Inflammatory macrophage treated with lipopolysaccharide for 1 hour (primary cell): Measurements from ENCODE around the gene RABGGTA.
"Not testable (repeated sequence)": the region's sequence is repeated elsewhere in the genome, so short reads cannot be mapped to it uniquely, and the experiment has no call there.

ENCODE experiments used
- DNase-seq, 2 donors: peaks; one replicate each; pipeline ENCODE4 v3.0.0-alpha.2; 2020 to 2022

Gene RABGGTA

DNA sequence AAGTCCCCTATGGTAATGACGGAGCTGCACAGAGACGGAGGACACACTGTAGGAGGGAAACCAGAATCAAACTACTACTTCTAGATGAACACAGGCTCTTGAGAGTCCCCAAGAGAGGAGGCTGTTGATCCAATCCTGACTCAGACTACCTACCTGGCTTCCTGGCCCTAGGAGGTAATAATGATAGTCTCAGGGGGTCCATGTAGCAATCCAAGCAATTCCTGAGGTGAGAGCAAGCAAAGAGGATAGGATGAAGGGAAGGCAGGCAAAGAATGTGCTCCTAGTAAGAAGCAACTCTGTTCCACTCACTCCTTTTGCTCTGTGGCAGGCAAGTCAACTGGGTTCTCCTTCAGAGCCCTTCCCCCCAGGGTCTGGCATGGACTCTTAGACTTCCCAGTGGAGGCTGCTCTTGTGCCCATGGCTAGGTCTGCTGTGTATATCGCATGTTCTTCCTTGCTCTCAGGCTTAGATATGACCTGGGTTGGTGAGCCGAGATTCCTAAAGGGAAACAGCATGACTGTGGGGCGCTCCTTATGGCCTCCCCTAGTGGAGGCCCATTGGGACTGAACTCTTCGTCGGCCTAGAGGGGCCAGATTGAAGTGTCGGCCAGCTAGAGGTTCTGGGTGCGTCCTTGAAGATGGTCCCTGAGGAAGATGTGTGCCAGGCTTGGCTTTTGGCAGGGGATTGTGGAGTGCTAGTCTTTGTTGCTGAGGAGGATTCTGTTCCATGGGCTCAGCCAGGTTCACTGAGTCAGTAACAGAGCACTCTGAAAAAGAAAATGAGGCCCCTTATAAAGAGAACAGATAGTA is 31.1 kb downstream of the RABGGTA start:
- no peak for DNase-seq

DNA sequence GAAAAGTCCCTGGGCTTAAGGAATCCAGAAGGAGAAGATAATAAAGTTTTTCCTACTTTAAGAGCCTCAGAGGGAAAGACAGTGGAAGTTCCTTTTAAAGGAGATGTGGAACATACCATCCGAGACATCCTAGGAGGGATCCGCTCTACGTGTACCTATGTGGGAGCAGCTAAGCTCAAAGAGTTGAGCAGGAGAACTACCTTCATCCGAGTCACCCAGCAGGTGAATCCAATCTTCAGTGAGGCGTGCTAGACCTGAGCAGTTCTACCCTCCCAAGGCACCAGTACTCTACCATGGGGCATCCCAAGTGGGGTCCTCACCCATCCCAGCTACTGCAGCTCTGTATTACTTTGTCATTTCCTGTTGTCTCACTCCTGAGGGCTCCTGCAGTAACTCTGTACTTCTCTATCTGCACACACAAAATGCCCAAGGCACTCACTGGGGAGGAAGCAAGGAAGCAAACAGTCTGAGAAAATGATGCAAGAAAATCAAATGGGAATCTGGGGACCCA is 32.8 kb downstream of the RABGGTA start:
- DNase-seq = no peak

DNA sequence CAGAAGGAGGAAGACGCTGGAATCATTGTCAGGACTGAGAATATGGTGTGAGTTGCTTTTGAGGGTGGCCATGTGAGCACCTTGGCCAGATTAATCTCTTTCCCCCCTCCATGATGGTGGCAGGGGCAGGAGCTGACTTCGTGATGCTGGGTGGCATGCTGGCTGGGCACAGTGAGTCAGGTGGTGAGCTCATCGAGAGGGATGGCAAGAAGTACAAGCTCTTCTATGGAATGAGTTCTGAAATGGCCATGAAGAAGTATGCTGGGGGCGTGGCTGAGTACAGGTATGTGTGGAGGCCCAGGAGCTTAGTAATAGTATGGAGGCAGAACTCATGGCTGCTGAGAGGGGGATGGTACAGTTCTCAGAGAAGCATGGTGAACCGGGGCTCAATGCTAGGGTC is 33.3 kb downstream of the RABGGTA start:
- no peak for DNase-seq

DNA sequence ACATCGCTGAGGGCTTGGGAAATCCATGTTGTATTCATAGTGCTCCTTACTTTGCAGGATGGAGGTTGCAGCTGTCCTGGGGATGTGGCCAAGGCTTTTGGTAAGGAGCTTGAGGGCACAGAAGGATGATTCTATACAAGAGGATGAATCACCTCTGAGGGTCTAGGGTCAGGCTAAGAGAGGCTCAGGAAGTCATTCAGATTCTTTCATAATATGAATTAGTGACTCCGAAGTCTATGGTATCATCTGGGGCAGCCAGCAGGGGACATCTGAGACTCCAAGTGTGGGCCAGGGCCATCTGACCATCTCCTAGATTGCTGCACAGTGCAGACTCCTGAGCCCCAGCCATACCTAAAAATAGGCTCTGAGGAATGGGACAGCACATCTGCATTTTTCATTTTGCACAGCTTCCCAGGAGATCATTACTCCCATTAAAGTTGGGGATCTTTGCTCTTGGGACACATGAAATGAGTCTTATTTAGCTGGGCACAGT is 33.9 kb downstream of the RABGGTA start:
- no peak for DNase-seq

DNA sequence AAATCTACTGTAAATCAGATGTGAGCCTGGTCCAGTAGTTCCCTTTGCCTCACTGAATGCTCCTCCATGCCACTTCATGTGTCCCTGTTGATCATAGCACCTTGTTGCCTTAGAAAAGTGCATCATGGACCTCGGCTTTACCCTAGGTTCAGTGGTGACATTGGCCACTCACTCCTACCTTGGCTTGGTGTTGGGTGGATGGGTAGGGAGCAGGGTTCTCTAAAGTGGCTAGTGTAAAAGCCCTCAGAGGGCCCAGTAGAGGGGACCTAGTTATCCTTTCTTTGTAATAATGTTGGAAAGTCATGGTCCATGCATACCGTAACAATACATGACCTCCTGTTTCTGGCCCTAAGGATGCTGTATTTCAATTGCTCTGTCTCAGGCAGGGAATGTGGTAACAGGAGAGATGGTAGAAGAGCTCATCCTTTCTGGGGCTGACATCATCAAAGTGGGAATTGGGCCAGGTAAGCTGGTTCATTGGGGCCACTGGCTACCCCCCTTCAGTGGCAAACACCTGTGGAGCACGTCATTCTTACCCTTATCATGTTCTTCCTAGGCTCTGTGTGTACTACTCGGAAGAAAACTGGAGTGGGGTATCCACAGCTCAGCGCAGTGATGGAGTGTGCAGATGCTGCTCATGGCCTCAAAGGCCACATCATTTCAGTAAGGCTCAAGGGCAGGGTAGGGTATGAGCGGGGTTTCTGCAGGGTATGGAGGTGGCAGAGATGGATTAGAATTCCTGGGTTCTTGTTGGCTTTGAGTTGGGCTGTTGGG is 34.5 kb downstream of the RABGGTA start:
- DNase-seq = no peak

DNA sequence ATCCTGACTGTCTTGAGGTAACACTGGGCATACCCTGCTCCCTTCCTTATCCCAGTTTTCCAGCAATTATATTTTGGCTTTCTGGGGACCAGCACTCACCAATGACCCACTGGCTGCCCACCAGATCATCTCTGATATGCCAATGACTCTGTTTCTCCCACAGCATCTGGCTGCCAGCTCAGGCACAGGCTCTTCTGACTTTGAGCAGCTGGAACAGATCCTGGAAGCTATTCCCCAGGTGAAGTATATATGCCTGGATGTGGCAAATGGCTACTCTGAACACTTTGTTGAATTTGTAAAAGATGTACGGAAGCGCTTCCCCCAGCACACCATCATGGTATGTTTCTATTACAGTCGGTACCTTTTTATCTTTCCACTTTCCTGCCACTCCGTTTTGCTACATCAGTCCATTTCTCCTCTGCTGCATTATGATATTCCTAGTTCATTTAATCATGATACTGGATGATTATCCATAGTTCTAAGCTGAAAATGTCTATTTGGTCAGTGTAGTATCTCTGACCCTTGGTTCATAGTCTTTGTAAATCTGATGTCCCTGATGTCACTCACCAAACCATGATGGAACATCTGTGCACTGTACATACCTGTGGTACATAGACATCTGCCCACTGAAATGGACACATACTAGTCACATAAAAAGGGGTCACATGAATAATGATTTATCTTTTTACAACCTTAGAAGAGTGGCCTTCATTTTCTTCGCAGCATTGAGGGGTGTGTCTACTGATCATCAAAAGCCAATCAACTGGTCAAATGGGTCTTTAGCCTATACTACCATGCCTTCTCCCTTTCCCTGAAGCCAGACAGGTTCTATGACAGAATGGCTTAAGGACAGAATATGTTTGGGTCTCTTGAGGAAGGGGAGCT is 35.4 kb downstream of the RABGGTA start:
- DNase-seq = no peak

DNA sequence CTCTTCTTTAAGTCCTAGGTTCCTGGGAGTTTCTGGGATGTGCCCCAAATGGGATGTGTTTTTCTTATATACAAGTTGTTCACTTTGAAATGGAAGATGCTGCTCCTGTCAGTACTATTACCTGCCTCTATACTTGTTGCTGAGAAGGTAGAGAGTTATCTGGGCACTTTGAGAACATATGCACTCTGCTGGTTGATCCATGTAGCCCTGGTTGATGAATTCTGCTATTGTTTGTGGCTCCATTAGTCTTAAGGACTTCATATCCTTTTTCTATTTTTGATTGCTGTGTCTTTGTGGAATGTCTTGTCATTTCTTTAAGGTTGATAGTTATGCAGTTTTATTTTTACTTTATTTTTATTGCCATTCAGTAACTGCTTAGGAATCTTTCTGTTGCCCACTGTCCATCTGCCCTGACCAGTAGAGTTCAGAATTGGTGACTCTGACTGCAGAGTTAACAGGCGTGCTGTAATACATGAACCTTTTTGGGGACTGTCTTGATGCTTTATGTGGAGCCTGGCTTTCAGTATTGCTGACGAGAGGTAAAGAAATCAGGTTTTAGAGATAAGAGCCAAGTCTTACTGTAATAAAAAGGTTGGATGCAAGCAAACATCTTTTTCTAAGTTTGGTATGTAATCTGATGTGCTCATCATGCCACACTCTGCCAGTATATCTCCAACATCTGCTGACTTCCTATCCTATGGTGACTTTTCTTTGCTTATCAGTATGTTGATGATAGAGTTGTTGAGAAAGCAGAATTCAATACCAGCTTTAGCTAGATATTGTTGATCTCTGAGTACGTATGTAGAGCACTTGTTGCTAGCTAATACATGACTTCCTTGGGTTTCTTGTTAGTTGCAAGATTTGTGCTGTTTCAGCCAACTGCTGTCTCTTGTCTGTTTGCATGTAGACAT is 37.0 kb downstream of the RABGGTA start:
- no peak for DNase-seq

DNA sequence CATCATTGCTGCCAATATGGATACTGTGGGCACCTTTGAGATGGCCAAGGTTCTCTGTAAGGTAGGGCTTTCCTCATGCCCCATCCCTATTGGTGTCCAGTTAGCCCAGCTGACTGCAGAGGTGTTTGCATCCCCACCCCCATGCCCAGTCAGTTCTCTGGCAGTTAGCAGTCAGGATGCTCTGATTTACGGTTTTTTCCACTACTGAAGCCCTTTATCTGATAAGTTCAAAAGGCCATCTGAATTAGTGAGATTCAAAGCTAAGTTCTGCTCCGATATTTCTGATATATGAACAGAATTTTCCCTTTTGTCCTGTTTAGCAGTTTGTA is 37.9 kb downstream of the RABGGTA start:
- DNase-seq = no peak

DNA sequence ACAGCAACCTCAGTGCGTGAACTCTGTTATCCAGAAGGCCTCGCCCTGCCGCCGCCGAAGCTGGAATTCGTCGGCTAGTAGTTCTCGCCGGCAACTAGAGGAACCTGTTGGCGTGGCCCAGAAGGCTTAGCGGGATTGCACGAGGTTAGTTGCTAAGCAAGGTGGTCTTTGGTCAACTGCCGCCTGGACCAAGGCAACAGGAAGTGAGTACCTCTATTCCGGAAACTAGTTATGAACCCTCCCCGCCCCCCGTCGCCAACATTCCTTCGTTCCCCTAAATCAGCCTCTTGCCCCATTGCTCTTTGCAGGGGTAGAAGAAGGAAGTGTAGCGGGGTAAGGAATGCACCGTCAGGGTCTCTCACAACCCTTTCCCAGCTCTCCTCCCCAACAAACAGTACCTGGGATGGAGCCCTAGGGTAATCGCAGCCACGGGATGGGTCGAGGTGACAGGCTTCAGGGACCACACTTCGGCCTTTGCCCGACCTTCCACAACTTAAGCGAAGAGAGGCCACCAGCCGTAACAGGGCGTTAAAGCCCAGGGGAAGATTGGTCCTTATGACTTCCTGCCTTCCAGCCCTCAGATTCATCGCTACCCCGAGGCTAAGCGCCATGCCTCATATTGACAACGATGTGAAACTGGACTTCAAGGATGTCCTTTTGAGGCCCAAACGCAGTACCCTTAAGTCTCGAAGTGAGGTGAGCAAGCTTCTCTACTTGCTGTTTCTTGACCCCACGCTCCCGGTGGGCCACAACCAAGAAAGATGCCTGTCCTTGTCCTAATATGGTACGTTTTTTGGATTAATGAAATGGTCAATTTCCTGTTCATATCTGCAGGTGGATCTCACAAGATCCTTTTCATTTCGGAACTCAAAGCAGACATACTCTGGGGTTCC is 38.5 kb downstream of the RABGGTA start, which contains the start of gene GMPR2:
Gene GMPR2 (plus strand): TSS at position 285 of the 893 bp plus-strand sequence. CDS start 325 bp downstream, at position 610.
- DNase-seq = no peak

DNA sequence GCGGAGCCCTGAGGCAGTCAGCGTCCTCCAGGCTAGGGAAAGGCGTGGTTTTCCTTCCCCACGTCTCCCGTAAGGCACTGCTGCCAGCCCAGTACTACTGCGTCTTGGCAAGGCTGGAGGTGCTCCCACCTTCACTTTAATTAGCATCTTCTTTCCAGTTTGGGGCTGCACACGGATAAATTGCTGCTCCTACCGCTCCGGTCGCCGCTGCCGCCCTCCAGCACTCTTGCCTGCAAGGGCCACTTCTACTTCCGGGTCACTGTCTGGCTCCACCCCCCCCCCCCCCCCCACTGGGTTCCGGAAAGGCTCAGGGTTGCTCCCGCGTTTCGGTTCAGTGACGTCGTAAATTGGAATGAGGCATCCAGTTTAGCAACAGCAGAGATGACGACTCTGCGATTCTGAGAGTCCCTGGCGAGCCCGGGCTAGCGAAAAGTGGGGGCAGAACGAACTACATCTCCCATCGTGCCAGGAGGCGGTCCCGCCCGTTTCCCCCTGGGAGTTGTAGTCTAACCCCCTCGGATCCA is 39.2 kb downstream of the RABGGTA start, which contains the start of gene NEDD8:
Gene NEDD8 (minus strand): TSS at position 247 of the 524 bp plus-strand sequence. CDS start 100 bp downstream, at position 147.
- peak; percentile 98 to 99 for DNase-seq

DNA sequence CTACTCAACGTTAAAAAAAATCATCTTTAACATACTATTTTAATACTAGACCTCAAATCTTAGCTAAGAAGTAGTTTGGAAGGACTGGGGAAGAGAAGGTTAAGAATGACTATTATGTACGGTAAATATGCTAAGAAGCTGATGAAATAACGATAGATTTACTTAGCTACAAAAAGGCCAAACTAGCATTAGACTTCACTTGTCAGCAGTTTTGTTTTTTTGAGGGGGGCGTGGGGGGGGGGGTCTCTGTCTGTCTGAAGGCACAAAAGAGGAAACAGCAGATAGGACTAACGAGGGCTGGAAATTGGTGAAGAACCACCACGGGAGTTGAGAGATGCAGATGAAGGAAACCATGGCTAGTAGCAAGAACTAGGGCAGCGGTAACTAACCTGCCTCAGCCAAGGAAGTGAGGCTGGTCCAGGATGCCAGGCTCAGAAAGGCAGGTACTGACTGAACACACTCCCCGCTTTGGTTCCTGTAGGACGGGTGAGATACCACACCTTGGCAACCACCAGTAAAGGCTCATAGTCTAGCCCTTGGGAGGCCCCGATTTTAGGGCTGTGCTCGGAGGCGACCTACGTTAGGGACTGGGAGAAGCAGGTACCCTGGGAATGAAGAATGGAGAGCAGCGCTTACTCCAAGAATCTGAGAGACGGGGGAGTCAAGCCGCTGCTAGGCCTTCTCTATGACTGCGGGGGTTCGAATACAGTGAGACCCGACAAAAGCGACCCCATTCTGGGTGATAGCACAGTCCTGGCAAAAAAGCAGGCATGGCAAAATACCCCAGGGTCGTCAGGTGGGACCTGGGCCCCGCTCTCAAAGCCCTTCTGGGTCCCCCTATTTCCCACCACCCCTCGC is 39.9 kb downstream of the RABGGTA start:
- DNase-seq = no peak

DNA sequence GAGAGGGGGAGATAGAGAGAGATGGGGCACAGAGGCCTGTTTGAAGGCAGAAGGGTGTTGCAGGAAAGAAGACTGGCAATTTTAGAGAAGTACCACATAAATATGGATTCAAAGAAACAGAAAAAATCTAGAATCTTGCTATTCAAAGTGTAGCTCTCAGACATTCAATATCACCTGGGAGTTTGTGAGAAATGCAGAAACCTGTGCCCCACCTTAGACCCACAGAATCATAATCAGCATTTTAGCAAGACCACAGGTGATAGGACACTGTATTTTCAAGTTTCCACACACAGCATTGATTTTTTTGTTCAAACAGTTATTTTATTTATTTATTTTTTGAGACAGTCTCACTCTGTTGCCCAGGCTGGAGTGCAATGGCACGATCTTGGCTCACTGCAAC is 42.5 kb downstream of the RABGGTA start:
- DNase-seq = no peak

DNA sequence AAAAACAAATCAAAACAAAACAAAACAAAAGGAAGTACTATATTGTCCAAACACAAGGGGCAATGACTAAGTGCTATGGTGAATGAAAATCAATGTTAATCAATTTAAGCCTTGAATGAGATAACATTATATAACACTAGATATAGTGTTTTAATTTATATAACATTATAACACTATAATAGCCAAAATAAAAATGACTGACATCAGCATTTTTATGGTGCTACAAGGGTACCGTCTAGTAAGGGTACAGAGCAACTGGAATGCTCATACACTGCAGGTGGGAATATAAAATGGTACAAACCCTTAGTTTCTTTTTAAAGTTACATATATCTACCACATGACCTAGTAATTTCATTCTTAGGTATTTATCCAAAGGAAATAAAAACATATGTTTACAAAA is 44.9 kb downstream of the RABGGTA start:
- DNase-seq = no peak

DNA sequence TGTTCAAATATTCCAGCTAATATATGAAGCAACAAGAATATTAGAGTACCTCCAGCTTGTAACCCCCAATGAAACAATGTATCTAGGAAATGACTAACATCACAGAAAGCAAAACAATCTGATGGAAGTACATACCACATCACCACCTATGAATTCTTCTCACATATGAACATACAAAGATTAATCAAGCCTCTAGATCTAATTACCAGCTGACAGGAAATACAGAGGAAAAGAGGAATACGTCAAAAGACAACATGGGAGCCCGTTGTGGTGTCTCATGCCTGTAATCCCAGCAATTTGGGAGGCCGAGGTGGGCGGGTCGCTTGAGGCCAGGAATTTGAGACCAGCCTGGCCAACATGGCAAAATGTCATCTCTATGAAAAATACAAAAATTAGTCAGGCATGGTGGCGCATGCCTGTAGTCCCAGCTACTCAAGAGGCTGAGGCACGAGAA is 46.8 kb downstream of the RABGGTA start:
- DNase-seq = no peak

DNA sequence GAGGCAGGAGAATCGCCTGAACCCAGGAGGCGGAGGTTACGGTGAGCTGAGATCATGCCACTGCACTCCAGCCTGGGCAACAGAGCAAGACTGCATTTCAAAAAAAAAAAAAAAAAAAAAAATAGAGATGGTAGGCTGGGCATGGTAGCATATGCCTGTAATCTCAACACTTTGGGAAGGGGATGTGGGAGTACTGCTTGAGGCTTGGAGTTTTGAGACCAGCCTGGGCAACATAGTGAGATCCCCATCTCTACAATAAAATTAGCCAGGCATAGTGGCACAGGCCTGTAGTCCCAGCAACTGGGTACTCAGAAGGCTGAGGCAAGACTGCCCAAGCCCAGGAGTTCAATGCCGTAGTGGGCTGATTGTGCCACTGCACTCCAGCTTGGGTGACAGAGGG is 48.4 kb downstream of the RABGGTA start:
- not testable (repeated sequence) for DNase-seq

DNA sequence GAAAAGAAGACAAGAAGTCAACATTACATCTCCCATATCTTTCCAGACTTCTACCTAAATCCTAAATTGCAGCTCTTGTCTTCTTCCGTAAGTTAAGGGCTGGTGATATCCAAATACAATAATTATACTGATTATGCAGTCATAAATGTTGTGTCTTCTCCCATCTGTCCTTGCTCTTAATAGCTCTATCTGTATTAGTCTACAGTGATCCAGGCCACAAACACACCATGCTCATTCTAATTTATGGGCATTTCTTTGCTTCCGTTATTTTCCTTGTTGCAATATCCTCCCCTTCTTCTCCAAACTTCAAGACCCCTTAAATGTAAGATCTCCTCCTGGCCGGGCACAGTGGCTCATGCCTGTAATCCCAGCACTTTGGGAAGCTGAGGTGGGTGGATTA is 51.9 kb downstream of the RABGGTA start:
- no peak for DNase-seq

DNA sequence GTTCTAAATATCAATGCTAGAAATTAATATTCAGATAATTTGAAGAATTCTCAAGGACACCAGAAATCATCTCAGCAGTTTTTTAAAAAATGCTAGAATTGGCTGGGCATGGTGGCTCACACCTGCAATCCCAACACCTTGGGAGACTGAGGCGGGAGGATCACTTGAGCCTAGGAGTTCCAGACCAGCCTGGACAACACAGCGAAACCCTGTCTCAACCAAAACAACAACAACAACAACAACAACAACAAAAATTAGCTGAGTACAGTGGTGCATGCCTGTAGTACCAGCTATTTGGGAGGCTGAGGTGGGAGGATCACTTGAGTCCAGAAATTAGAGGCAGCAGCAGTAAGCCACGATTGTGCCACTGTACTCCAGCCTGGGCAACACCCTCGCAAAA is 52.3 kb downstream of the RABGGTA start:
- DNase-seq = no peak

DNA sequence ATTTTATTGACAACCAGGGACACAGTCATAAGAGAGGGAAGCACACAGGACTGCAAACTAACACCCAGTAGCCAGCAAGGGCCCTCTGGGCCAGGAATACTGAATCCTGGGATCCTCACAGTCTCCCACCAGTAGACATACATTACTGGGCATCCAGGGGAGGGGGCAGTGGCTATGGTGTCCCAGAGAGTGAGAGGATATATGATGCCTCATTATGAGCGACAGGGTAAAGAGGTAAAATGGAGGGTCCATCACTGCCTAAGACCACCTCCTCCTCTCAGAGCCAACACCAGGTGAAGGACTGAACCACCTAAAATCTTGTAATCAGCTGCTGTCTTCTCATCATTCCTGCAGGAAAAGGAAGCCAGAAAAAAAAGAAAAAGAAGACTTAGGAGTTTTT is 54.5 kb downstream of the RABGGTA start:
- DNase-seq = not testable (repeated sequence)

DNA sequence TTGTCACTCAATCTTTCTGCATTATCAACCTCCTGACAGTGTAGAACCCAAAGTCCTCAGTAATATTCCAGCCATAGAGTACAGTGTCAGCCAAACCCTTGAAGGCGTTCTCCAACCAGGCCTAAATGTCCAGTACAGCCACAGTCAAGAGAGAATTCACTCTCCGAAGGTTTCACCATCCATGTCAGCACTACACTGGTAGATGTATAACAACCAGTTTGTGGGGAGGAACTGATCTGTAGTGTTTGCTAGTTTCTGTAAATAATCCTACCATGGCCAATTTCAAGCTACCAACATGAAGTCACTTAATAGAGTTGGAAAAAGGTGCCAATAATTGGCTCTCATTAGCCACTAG is 55.1 kb downstream of the RABGGTA start:
- no peak for DNase-seq
